Nephron progenitor cell (in vitro differentiated cells): Measurements from ENCODE around the gene PDZD8.
"Not testable (repeated sequence)": the region's sequence is repeated elsewhere in the genome, so short reads cannot be mapped to it uniquely, and the experiment has no call there.

Experiments used
- DNase-seq: peaks from one replicate; pipeline ENCODE4 v3.0.0; 2021
- H3K27ac Mint-ChIP-seq: 2 replicates; pipeline ENCODE4 v1.8.0; 2021; ENCODE audit warnings: mild to moderate bottlenecking, moderate library complexity, mixed read lengths
- H3K27me3 Mint-ChIP-seq: 2 replicates; pipeline ENCODE4 v1.8.0; 2021; ENCODE audit warnings: mild to moderate bottlenecking, low read depth, mixed read lengths; ENCODE audit not compliant: poor library complexity
- H3K36me3 Mint-ChIP-seq: 2 replicates; pipeline ENCODE4 v1.8.0; 2021; ENCODE audit warnings: low read depth, mixed read lengths
- H3K4me1 Mint-ChIP-seq: 2 replicates; pipeline ENCODE4 v1.8.0; 2021; ENCODE audit warnings: mixed read lengths
- H3K4me3 Mint-ChIP-seq: 2 replicates; pipeline ENCODE4 v1.8.0; 2021; ENCODE audit warnings: mild to moderate bottlenecking, moderate library complexity, mixed read lengths
- H3K9me3 Mint-ChIP-seq: 2 replicates; pipeline ENCODE4 v1.8.0; 2021; ENCODE audit warnings: mild to moderate bottlenecking, moderate library complexity, mixed read lengths
- CTCF ChIP-seq: fragments of 200-600 bp; sonication (generic); IDR thresholded peaks from 2 replicates; pipeline ENCODE4 v1.5.0; 2021; ENCODE audit warnings: antibody characterized with exemption

The PDZD8 gene

GRCh38 chr10:117299435-117299834 lies 75.8 kb downstream of the PDZD8 start:
- H3K4me1 Mint-ChIP-seq = no peaks in the 10 kb centered on the region
- TF ChIP-seq CTCF = no peak
- no peaks in the 10 kb centered on the region for H3K27me3 Mint-ChIP-seq

GRCh38 chr10:117298219-117298618 lies 77.0 kb downstream of the PDZD8 start:
- no peaks in the 10 kb centered on the region for H3K4me1 Mint-ChIP-seq
- H3K4me3 Mint-ChIP-seq = no peak overlapping the region
- H3K36me3 Mint-ChIP-seq = peaks cover 48% of the 10 kb centered on the region
- no peak for TF ChIP-seq CTCF
- no peak overlapping the region for H3K27ac Mint-ChIP-seq
- DNase-seq = no peak
- H3K27me3 Mint-ChIP-seq = no peaks in the 10 kb centered on the region
- H3K9me3 Mint-ChIP-seq = peaks cover 23% of the 10 kb centered on the region

More at GRCh38 chr10:117299435-117299834, 75.8 kb downstream of the PDZD8 start:
- Mint-ChIP-seq H3K36me3 (peaks cover 59% of the 10 kb centered on the region), H3K9me3 (peaks cover 35% of the 10 kb centered on the region), H3K4me3 (no peak overlapping the region), H3K27ac (no peak overlapping the region)
- no peak for DNase-seq

- no peak for TF ChIP-seq CTCF
- Mint-ChIP-seq H3K9me3 (peaks cover 7% of the 10 kb centered on the region), H3K27ac (no peak overlapping the region), H3K27me3 (no peaks in the 10 kb centered on the region), H3K4me3 (no peak overlapping the region), H3K36me3 (peaks cover 26% of the 10 kb centered on the region), H3K4me1 (no peaks in the 10 kb centered on the region)
- DNase-seq = no peak
These were observed 80.5 kb downstream of the PDZD8 start for GRCh38 chr10:117294735-117295134.

GRCh38 chr10:117294039-117294645 lies 81.1 kb downstream of the PDZD8 start:
- Mint-ChIP-seq H3K4me1 (no peaks in the 10 kb centered on the region), H3K9me3 (peaks cover 1% of the 10 kb centered on the region), H3K27ac (no peak overlapping the region), H3K27me3 (no peaks in the 10 kb centered on the region), H3K4me3 (no peak overlapping the region), H3K36me3 (peaks cover 25% of the 10 kb centered on the region)
- TF ChIP-seq CTCF = no peak
- no peak for DNase-seq

- DNase-seq, H3K4me1 Mint-ChIP-seq, H3K27me3 Mint-ChIP-seq, H3K9me3 Mint-ChIP-seq, H3K27ac Mint-ChIP-seq, H3K4me3 Mint-ChIP-seq: not testable (repeated sequence)
- H3K36me3 Mint-ChIP-seq = peaks cover 17% of the 10 kb centered on the region
These were observed 84.4 kb downstream of the PDZD8 start for GRCh38 chr10:117290872-117291271.

GRCh38 chr10:117284716-117285494 lies 90.3 kb downstream of the PDZD8 start:
- DNase-seq = no peak
- Mint-ChIP-seq H3K27me3 (no peaks in the 10 kb centered on the region), H3K9me3 (no peaks in the 10 kb centered on the region), H3K4me1 (no peaks in the 10 kb centered on the region), H3K27ac (no peak overlapping the region), H3K4me3 (no peak overlapping the region), H3K36me3 (peaks cover 15% of the 10 kb centered on the region)
- no peak for TF ChIP-seq CTCF
